Thyroid gland (tissue), 4 donors: ENCODE data around the gene CISTR.

ENCODE experiments used
- CTCF ChIP-seq, 6 experiments: fragments of 200-600 bp in 3 of 6; fragments of 450-650 bp in 3 of 6; sonication (generic) in 3 of 6; IDR thresholded peaks; one replicate each; pipeline ENCODE4 v1.5.1; 2016 to 2019; ENCODE audit warnings: antibody characterized with exemption in 6 of 6, mild to moderate bottlenecking in 2 of 6, inconsistent platforms in 1 of 6, moderate library complexity in 1 of 6
- POLR2A ChIP-seq, 2 donors: fragments of 450-650 bp; IDR thresholded peaks; one replicate each; pipeline ENCODE4 v1.6.1; 2017; ENCODE audit warnings: antibody characterized with exemption in 2 of 2, mild to moderate bottlenecking in 2 of 2, moderate library complexity in 1 of 2

- TF ChIP-seq POLR2A (IDR thresholded peaks at IDR 0.05) = no peak
- peak; percentile 82 to 92 (median 86) for TF ChIP-seq CTCF (IDR thresholded peaks at IDR 0.05)
These were observed 8.3 kb downstream of the CISTR start for GRCh38 chr12:53743266-53744129.
